Medulla oblongata (tissue), 1 donor: ENCODE measurements around the gene PRDM8.
A peak's percentile ranks its signal among the peaks of the same experiment; 100 is the strongest.

Experiments
- DNase-seq: peaks from one replicate; pipeline ENCODE4 v3.0.0-alpha.2; 2015; ENCODE audit errors: extremely low spot score

The PRDM8 gene

DNA sequence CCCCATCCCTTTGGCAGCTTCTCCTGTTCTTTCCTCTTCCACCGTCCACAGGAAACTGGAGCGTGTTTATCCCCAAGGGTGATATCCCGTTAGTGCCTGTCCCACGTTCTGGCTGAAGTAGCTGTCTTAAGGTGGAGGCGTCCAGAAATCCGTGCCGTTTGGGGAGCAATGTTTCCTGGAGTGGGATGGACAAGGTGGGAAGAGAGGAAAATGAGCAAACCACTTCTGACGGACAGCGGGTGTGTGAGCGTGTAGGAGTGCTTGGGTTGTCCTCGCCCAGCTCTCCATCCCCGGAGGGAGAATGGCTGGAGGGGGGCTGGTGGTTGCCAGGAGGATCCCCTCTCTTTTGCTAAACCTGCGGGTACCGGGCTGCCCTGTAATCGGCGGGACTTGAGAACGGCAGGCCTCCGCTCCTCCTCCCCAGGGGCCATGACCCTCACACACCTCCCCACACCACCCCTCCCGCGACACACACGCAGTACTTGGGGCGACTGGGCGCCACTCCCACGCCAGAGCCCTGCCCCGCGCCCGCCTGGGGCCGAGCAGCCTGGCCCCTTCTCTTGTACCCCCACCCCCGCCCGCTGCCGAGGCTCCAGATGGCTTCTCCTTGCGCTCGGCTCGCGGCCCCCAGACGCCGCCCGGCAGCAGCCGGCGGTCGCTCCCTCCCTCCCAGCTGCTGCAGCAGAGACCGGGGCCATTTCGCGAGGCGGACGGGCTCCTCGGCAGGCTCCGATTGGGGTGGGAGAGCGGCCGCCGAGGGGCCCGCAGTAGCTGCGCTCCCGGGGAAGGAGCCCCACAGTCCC is 13.9 kb upstream of the PRDM8 start:
- peak; percentile 29 for DNase-seq

DNA sequence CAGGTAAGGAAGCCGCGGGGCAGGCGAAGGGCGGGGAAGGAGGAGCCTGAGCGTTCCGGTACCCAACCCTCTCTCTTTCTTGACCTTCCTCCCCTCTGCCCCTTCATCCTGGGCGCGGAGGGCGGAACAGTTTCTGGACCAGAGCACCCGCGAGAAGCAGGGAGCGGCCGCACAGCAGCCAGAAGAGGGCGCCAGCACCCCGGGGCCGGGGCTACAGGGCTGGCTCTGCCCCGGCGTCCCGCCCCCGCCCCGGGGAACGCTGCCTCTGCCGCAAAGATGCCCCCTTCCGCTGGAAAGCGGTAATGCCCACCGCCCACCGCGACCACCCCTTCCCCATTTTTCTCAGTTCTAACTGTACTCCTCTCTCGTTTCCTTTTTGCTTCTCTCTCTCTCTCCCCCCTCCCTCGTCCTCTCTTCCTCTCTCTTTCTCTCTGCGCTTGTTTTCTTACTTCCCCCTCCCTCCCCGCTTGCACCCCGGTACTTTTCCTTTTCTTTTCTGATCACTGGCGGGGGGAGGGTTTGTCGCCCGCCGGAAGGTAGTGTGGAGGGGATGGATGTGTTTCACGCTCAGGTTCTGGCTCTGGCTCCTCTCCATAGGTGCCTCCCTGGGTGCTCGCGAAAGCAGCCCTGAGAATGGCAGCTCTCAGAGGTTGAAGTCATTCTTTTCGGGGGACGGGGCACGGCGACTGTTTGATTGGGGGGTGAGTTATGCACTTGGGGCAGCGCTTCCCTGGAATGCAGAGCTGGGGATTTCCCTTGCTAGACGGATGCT is 13.1 kb upstream of the PRDM8 start:
- peak; percentile 89 for DNase-seq

DNA sequence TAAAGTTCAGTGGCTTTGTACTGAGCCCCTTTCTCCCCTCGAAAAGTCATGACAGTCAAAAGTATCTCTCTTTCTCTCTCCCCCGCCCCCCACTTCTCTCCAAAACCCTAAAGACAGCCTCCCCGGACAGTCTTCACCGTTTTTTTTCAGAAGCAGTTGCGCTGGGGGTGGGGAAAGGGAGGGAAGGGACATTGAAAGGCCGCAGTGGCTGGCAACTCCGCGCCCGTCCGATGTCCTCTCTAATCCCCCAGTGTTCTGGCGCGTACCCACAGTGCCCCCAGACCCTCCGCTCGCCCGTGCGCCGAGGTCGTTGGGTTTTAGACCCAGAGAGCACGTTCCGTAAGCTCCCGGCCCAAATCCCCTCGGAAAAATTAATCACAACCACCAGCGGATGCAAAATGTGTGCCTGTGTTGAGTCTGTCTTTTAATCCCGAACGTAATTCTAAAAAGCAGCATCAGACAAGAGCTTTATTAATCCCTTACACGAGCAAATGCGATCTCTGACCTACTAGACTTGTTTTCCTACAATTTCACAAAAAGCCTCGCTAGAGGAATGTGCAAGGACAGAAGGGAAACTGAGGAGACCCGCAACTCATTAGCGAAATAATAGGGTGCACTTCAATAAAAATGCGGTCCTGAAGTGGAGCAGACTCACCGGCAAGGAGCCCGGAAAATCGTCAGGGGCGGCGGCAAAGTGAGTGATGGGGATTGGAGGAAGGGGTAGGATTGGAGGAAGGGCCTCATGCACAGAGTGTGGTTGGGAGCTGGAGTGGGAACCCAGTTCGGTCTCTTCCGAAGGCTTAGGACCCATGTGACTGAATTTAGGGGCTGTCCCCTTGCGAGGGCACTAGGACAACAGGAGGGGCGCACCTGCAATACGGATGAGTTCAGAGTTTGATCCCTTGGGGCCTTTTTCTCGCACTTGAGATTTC is 12.2 kb upstream of the PRDM8 start:
- DNase-seq, result peak; percentile 65

DNA sequence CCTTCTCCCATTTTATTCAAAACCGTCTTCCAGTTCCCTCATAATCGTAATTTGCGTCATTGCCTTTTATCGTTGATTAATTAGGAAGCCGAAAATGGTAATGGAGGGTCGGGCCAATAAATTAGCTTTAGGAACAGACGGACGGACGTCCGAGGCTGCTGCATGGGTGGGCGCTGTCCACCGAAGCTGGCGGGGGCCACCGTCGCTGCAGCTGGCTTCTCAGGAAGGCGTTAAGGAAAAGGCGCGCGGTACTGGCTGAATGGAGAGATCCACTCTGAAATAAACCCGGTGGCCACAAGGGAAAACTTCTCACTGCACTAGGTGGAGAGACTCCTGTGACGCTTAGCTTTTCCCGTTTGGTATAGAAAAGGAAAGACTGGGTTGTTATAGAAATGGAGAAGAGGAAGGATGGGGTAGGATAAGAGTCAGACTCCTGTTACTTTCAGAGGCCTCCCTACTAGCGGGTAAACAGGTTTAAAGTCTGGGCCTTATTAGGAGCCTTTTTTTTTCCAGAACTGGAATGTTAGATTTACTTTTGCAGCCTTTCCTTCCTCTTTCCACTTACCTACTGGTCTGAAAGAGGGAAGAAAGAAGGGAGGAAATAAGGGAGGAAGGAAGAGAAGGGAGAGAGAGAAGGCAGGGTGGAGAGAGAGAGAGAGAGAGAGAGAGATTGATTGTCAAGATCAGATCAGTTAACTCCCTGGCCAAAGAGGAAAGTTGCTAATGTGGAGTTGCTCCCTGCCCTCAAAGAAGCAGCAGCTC is 11.3 kb upstream of the PRDM8 start:
- peak; percentile 33 for DNase-seq

DNA sequence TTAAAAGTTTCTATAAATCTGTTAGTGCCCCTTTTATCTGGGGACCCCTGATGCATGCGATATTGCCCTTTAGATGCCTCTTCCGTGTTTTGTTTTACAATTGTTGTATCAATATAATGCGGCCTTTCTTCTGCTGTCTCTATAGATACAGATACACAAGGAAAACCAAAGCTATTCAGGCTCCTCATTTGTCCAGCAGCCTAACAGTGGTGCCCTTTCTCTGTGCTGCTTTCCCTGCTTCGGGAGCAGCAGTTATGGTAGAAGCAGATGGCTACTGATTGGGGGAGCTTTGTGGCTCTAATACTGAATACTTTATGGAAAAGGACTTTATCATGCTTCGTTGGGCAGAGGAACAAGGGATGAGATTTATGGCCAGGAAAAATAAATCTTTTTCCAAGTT is 10.6 kb upstream of the PRDM8 start:
- DNase-seq, result peak; percentile 86

DNA sequence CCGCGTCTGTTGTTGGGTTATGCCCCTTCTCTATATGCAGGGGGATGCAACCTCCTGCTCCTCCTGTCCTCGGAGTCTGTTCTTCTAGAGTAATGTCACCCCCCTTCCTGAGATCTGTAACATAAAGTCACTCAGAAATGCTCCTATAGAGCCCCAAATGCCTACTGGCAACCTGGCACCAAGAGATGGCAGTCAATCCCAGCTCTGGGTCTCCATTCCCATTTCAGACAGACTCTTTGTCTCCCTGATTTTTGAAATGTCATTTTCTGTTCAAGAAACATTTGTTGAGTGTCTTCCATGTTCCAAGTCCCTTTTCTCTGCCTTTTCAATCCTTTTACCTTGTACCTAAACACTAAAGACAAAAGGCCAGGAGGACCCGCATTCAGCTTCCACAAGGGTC is 9.6 kb upstream of the PRDM8 start:
- peak; percentile 43 for DNase-seq

DNA sequence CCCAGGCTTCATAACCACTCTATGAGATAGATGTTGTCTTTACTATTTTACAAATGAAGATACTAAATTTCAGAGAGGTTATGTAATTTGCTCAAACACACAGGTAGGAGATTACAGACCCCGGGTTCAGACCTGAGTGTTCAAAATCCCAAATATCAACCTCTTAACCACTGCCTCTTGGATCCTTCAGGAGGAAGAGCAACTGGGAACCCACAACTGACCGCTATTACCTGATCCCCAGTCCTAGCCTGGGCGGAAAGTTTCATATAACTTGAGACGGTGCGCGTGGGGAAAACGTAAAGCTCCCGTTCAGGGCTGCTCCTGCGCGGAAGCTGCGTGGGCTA is 8.9 kb upstream of the PRDM8 start:
- DNase-seq, result no peak

DNA sequence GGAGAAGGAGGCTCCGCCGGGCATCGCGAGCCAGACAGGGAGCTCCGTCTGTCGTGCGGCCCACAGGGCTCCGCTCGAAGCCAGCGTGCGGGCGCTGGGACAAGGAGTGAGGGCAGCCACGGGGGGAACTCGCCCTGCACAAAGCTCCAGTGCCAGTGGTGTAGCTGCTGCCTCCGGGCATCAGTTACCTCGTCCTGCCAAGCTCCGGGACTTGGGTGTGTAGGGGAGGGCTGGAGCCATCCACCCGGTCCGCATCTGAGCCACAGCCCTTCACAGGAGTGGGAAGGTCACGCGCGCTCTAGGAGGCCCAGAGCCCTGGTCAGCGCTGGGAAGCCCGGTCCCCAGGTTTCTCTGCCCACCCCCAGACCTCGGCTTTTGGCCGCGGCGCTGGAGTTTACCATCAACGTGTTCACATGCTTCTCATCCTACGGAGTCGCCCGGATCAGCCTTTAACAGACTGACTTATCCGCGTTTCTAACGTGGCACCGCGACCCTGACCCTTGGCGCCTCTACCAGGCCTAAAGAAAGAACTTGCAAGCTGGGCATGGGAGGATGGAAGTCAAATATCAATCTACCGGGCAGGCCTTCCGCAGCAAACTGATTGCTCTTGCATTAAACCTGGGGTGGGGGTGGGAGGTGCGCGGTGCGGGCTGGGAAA is 8.4 kb upstream of the PRDM8 start:
- no peak for DNase-seq

GRCh38 chr4:80189581-80189955 is 7.7 kb upstream of the PRDM8 start:
- DNase-seq, result no peak

DNA sequence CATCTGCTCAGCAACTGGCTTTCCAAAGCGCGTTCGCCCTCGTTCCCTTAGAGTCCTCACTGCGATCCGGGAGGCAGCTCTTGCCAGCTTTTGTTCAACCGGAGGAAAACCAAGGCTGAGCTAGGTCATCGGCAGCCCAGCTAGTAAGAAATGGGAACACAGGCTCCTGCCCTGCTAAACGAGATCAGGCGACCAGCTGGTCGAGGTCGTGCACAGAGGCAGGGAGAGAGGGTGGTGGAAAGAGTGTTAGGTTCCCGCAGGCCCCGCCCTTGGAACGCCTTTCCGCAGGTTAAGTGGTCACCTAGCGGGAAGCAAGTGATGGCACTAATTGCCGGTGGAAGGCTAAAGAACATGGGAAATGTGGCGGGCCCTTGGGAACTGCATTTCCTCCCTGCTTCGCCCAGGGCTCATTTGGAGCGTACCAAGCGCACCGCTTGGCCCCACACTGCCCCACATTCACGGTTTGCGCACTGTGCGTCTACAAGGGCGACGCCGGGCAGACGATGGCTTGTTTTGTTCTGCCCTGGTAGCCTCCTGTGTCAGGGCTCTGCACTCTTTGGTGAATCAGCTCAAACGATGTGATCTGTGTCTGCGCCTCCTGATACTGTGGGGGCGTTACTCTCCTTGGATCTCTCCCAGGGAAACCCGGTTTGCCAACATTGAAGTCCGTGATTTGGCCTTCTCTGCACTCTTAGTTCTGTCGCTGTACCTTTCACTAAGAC is 7.2 kb upstream of the PRDM8 start:
- peak; percentile 25 for DNase-seq

DNA sequence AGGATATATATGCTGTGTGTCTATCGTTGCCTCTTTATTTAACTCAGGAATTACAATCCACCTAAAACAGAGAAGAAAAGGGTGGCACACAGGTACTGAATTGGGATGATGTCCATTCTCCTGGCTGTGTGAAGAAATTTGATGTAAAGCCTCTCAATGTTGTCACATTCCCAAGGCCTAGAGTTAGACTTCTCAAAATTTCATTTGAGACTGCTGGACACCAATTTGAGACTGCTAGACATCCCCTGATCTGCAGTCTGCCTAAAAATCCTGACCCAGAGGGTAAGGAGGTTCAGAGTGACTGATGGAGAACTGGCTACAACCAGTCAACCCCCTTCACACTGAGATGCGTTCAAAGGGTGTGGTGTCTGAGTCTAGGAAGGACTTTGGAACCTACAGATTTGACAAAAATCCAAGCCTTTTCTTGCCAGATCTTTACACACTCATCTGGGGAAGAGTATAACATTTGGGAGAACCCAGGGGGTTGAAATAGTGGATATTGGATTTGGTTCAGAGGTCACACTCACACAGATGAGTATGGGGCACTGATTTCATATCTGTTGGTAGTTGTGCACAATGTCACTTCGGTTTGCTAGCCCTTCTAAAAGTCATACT is 4.9 kb upstream of the PRDM8 start:
- DNase-seq, result no peak

DNA sequence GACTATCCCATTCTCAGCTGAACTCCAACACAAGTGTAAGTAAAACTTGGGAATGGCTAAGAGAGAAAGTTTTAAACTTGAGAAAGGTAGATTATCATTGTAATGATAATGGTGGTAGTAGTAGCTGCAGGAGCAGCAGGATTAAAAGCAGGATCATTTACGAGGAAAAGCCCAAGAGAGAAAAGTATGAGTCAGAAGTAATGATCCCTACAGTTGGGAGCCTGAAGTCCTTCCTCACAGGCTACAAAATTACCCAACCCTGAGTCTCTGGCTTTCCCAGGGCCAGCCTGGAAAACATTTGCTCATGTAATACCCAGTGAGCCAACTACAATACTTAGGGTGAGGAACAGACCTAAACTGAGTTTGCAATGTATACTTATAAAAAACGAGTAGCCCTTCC is 4.4 kb upstream of the PRDM8 start:
- DNase-seq, result no peak

GRCh38 chr4:80195441-80196140 is 1.7 kb upstream of the PRDM8 start:
- peak; percentile 30 for DNase-seq

DNA sequence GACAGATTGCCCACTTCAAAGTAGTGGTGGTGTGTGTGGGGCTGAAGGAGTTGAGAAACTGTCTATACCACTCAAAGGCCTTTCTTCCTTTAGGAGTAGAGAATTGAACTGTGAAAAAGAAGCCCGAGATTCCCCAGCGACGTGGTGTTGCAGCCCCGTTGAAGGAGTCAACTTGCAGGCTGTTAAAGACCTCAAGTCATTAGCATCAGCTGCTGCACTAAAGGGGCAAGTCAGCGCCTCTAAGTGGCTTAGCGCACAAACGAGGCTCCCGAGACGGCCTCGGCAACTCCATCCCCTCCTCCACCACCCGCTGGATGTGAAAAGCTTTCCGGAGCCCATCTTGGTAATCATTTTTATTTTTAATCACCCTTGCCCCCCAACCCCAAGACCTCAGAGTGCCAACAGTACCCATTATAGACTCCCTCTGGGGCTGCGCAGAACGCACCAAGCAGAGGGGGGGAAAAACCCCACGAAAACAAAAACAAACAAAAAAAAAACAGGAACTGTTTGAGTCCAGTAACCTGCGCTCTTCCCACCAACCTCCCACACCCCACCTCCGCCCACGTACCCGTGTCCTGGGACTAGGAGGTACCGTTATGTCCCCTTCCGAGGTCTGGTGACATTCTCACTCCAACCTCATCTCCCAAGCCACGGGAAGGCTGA is 913 bp upstream of the PRDM8 start:
- peak; percentile 73 for DNase-seq

DNA sequence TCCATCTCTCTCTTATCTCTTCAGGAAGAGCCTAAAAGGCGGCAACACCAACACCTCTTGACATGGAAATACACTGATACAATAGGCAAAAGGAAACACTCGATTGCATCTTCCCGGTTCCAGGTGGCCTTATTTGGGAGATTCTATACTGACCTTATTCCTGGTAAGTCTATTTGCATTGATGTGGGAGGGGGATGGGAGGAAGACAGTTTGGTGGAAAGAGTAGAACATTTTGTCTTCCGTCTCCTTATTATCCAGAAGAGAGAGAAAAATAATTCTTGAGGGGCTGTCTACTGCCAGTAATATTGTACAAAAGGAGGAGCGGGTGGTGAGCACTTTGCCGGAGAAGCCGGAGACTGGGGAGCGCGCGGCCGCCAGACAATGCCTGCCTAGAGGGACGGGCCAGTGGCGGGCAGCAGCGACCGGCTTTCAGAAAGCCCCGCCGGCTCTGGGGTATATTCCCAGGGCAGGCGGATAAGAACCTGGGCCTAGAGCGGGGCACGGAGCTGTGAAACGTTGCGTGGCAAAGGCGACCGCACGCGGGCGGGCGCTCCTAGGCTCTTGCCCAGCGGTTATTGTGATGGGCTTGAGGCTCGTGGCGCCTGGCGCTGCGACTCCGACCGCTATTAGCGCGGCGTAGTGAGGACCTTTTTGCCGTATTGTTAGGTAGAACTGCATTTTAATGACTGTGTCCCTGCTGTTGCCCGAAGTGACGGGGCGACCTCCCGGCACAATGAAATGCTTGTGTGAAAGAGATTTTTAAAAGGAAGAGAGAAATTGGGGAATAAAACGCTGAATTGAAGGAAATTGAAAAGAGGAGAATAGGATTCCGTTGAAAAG is 518 bp downstream of the PRDM8 start:
- peak; percentile 53 for DNase-seq

DNA sequence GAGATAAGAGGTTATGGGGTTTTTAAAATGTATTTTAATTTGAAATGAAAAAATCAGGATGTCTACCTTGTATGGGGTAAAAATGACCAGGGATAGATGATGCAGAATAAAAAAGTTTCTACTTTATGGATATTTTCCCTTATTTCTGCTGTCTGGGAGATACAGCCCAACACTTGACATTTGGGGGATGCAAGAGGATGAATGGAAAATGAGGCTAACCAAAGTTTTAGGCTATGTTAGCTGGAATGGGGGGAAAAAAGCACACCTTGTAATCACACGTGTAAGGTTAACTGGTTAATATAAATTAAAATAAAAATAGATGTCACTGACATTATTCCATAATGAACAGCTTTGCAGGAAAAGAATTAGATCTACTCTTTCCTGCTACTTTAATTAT is 1.1 kb downstream of the PRDM8 start:
- DNase-seq, result no peak

DNA sequence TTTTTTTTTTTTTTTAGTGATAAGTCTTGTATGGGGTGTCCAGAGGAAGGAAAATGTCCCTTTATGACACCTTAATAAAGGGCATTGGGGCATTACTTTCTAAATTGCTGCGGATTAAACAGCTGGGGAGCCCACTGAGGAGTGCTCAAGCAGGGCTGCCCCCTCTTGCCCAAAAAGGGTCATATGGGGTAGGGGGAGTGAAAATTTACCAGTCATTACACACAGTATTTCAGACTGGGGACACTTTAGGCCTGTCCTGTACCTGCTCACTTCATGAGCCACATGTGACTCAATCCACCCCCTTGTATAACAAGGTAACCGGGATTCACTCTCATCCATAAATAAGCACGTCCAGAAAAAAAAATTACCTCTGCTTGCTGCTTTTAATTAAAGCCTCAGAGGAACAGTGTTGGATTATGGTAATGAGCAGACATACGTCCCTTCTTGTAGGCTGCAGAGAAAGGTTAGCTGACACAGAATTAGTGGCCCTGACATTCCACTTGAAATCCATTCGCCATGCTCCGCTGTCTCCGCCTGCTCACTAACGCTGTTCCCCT is 1.8 kb downstream of the PRDM8 start:
- DNase-seq, result no peak
